Smooth muscle cell (in vitro differentiated cells): ENCODE measurements around the gene BTBD16. TPM values are rescaled to one million over a fixed set of nuclear protein-coding genes. Genes with fewer than 3 reads are reported as not detected.

Source experiments
- DNase-seq: peaks from one replicate; lab custom pipeline; 2025; ENCODE audit not compliant: unreplicated experiment; lab: John Stamatoyannopoulos, UW
- H2AFZ ChIP-seq: fragments of 200-600 bp; sonication (generic); 2 replicates; pipeline ENCODE4 v1.6.0; 2016; ENCODE audit warnings: antibody characterized with exemption, low read depth, mild to moderate bottlenecking
- H3F3A ChIP-seq: fragments of 200-600 bp; sonication (generic); 2 replicates; pipeline ENCODE4 v1.6.0; 2017; ENCODE audit warnings: antibody characterized with exemption, low read depth
- H3K27ac ChIP-seq: fragments of 200-600 bp; sonication (generic); 2 replicates; pipeline ENCODE4 v1.5.1; 2016; ENCODE audit warnings: low read depth, mild to moderate bottlenecking
- H3K27me3 ChIP-seq: fragments of 200-600 bp; sonication (generic); 2 replicates; pipeline ENCODE4 v1.6.1; 2016; ENCODE audit warnings: low read depth, mild to moderate bottlenecking
- H3K36me3 ChIP-seq: fragments of 200-600 bp; sonication (generic); 2 replicates; pipeline ENCODE4 v1.5.1; 2016; ENCODE audit warnings: low read depth
- H3K4me1 ChIP-seq: fragments of 200-600 bp; sonication (generic); 2 replicates; pipeline ENCODE4 v1.5.1; 2016; ENCODE audit warnings: low read depth
- H3K4me2 ChIP-seq: fragments of 200-600 bp; sonication (generic); 2 replicates; pipeline ENCODE4 v1.6.0; 2016; ENCODE audit warnings: mild to moderate bottlenecking
- H3K4me3 ChIP-seq: fragments of 200-600 bp; sonication (generic); 2 replicates; pipeline ENCODE4 v1.5.1; 2016; ENCODE audit warnings: mild to moderate bottlenecking
- H3K79me2 ChIP-seq: fragments of 200-600 bp; sonication (generic); 2 replicates; pipeline ENCODE4 v1.6.0; 2016; ENCODE audit warnings: low read depth, mild to moderate bottlenecking
- H3K9ac ChIP-seq: fragments of 200-600 bp; sonication (generic); 2 replicates; pipeline ENCODE4 v1.6.0; 2016; ENCODE audit warnings: low read depth
- H3K9me3 ChIP-seq: fragments of 200-600 bp; sonication (generic); replicated peaks from 2 replicates; pipeline ENCODE4 v1.5.1; 2016; ENCODE audit warnings: low read depth
- H4K20me1 ChIP-seq: fragments of 200-600 bp; sonication (generic); 2 replicates; pipeline ENCODE4 v1.6.0; 2016; ENCODE audit warnings: low read depth
- CTCF ChIP-seq: fragments of 200-600 bp; sonication (generic); IDR thresholded peaks from 2 replicates; pipeline ENCODE4 v1.5.1; 2017; ENCODE audit warnings: borderline replicate concordance, mild to moderate bottlenecking, antibody characterized with exemption; ENCODE audit not compliant: insufficient read depth, poor library complexity, severe bottlenecking
- WGBS: methylation state at CpG from one replicate; pipeline ENCODE4 v1.1.7; 2016; ENCODE audit warnings: low lambda C conversion rate; 5-methylcytosine and 5-hydroxymethylcytosine counted together
- polyA plus RNA-seq: library from polyadenylated mRNA; unstranded; fragments of >200 nt; fragmentation: Nextera tagmentation; extraction: Ambion mirVana; gene quantifications from 2 replicates; pipeline ENCODE4 v1.2.1, GENCODE V29; 2016
- total RNA-seq: library from RNA; depleted of rRNA; stranded (reverse); fragments of >200 nt; gene quantifications from 2 replicates; pipeline ENCODE4 v1.2.3, GENCODE V29; 2014

BTBD16 gene
- total and polyA plus RNA-seq, 2 experiments from 2014 or later, result not detected

DNA sequence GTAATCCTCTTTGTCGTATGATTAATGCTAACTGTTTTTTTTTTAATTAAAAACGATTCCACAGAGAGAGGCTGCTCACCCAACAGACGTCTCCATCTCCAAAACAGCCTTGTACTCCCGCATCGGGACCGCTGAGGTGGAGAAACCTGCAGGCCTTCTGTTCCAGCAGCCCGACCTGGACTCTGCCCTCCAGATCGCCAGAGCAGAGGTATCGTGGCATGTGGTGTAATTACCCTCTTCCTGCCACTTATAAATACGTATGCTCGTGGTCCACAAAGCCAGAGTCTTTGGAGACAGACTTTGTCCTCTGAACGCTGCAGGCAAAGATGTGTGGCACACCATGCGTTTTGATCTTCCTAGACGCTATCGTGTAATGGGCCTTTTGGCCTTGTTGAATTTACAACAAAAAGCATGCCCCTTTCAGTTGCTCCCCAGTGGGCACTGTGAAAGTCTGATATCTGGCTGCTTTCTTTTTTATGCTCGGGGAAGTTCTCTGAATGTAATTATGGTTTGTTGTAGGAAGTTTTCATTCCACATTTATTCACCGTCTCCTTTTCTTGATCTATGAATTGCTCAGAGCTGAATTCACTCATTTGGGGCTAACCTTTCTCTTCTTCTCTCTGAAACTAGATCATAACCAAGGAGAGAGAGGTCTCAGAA lies 33.6 kb upstream of the BTBD16 start:
- Histone ChIP-seq H3K27me3 (no peaks in the 10 kb centered on the region), H3K27ac (no peak overlapping the region), H3K9ac (no peak overlapping the region), H3F3A (no peaks in the 10 kb centered on the region), H3K79me2 (no peaks in the 10 kb centered on the region), H4K20me1 (no peaks in the 10 kb centered on the region), H3K4me1 (no peaks in the 10 kb centered on the region), H2AFZ (no peak overlapping the region), H3K36me3 (no peaks in the 10 kb centered on the region), H3K4me2 (no peak overlapping the region), H3K9me3 (no peaks in the 10 kb centered on the region), H3K4me3 (no peak overlapping the region)
- DNase-seq, result no peak
- TF ChIP-seq CTCF, result no peak
- 89% methylated on average over 17 of the region's 17 CpGs for WGBS

GRCh38 chr10:122239578-122240257 lies 31.4 kb upstream of the BTBD16 start:
- Histone ChIP-seq H3K27me3 (no peaks in the 10 kb centered on the region), H3K79me2 (no peaks in the 10 kb centered on the region), H3K4me3 (no peak overlapping the region), H3K36me3 (no peaks in the 10 kb centered on the region), H3F3A (no peaks in the 10 kb centered on the region), H3K27ac (no peak overlapping the region), H3K9me3 (no peaks in the 10 kb centered on the region), H4K20me1 (no peaks in the 10 kb centered on the region), H2AFZ (no peak overlapping the region), H3K9ac (no peak overlapping the region), H3K4me1 (no peaks in the 10 kb centered on the region), H3K4me2 (no peak overlapping the region)
- 94% methylated on average over 10 of the region's 10 CpGs for WGBS
- no peak for DNase-seq
- no peak for TF ChIP-seq CTCF

GRCh38 chr10:122240401-122240800 lies 30.7 kb upstream of the BTBD16 start:
- TF ChIP-seq CTCF, result no peak
- no peak overlapping the region for H3K9ac ChIP-seq
- no peaks in the 10 kb centered on the region for H3F3A ChIP-seq
- H4K20me1 ChIP-seq, result no peaks in the 10 kb centered on the region
- H3K79me2 ChIP-seq, result no peaks in the 10 kb centered on the region
- no peaks in the 10 kb centered on the region for H3K9me3 ChIP-seq
- no peak overlapping the region for H2AFZ ChIP-seq
- WGBS, result 98% methylated on average over 6 of the region's 6 CpGs
- H3K36me3 ChIP-seq, result no peaks in the 10 kb centered on the region
- H3K27me3 ChIP-seq, result no peaks in the 10 kb centered on the region
- H3K4me3 ChIP-seq, result no peak overlapping the region
- no peak overlapping the region for H3K4me2 ChIP-seq
- H3K4me1 ChIP-seq, result no peaks in the 10 kb centered on the region
- no peak overlapping the region for H3K27ac ChIP-seq
- DNase-seq, result no peak
